DOHH2 (cell line): Measurements from ENCODE around the gene LILRB4.
"Not testable (repeated sequence)": the region's sequence is repeated elsewhere in the genome, so short reads cannot be mapped to it uniquely, and the experiment has no call there.

Experiments used
- H3F3A ChIP-seq: fragments of 200-600 bp; sonication (generic), shearing (Covaris generic); 2 replicates; pipeline ENCODE4 v1.6.0; 2016; ENCODE audit warnings: antibody characterized with exemption, mild to moderate bottlenecking; ENCODE audit not compliant: control insufficient read depth, insufficient read depth
- H3K27ac ChIP-seq: fragments of 200-600 bp; sonication (generic); 2 replicates; pipeline ENCODE4 v1.5.1; 2014; ENCODE audit warnings: low read depth, mild to moderate bottlenecking, low read length, moderate library complexity
- H3K27me3 ChIP-seq: fragments of 200-600 bp; sonication (generic); 2 replicates; pipeline ENCODE4 v1.6.1; 2014; ENCODE audit warnings: mild to moderate bottlenecking, low read length, mixed read lengths; ENCODE audit not compliant: control insufficient read depth
- H3K36me3 ChIP-seq: fragments of 200-600 bp; sonication (generic); 2 replicates; pipeline ENCODE4 v1.6.1; 2014; ENCODE audit warnings: mild to moderate bottlenecking, low read length, moderate library complexity, mixed read lengths; ENCODE audit not compliant: control insufficient read depth
- H3K4me1 ChIP-seq: fragments of 200-600 bp; sonication (generic); 2 replicates; pipeline ENCODE4 v1.6.1; 2014; ENCODE audit warnings: mild to moderate bottlenecking, low read length, mixed read lengths; ENCODE audit not compliant: control insufficient read depth
- H3K4me2 ChIP-seq: fragments of 200-600 bp; sonication (generic); 2 replicates; pipeline ENCODE4 v1.6.0; 2014; ENCODE audit warnings: mild to moderate bottlenecking, low read length, moderate library complexity
- H3K4me3 ChIP-seq: fragments of 200-600 bp; sonication (generic); 2 replicates; pipeline ENCODE4 v1.5.1; 2014; ENCODE audit warnings: mild to moderate bottlenecking, low read length, mixed read lengths
- H3K79me2 ChIP-seq: fragments of 200-600 bp; sonication (generic); 2 replicates; pipeline ENCODE4 v1.6.1; 2014; ENCODE audit warnings: mild to moderate bottlenecking, low read length, mixed read lengths; ENCODE audit not compliant: control insufficient read depth
- H3K9me2 ChIP-seq: fragments of 200-600 bp; sonication (generic); replicated peaks from 2 replicates; pipeline ENCODE4 v1.6.1; 2014; ENCODE audit warnings: mild to moderate bottlenecking, low read length, mixed read lengths; ENCODE audit not compliant: control insufficient read depth
- H3K9me3 ChIP-seq: fragments of 200-600 bp; sonication (generic); 2 replicates; pipeline ENCODE4 v1.6.1; 2014; ENCODE audit warnings: antibody characterized with exemption, low read length, mixed read lengths; ENCODE audit not compliant: control insufficient read depth, insufficient read depth
- H4K20me1 ChIP-seq: fragments of 200-600 bp; sonication (generic); 2 replicates; pipeline ENCODE4 v1.6.0; 2014; ENCODE audit warnings: low read depth, mild to moderate bottlenecking, antibody characterized with exemption, low read length, moderate library complexity; ENCODE audit not compliant: control insufficient read depth, insufficient read depth
- EZH2phosphoT487 ChIP-seq: fragments of 200-600 bp; sonication (generic); IDR thresholded peaks from 2 replicates; pipeline ENCODE4 v1.6.1; 2017; ENCODE audit warnings: borderline replicate concordance, mild to moderate bottlenecking, antibody characterized with exemption, low read length, moderate library complexity, mixed read lengths
- TF ChIP-seq, protein P1 (sequence below): fragments of 200-600 bp; sonication (generic); IDR thresholded peaks from one replicate; pipeline ENCODE4 v1.5.1; 2014; ENCODE audit warnings: antibody characterized with exemption, mild to moderate bottlenecking, low read depth, low read length; ENCODE audit not compliant: poor library complexity, severe bottlenecking

Gene LILRB4

DNA sequence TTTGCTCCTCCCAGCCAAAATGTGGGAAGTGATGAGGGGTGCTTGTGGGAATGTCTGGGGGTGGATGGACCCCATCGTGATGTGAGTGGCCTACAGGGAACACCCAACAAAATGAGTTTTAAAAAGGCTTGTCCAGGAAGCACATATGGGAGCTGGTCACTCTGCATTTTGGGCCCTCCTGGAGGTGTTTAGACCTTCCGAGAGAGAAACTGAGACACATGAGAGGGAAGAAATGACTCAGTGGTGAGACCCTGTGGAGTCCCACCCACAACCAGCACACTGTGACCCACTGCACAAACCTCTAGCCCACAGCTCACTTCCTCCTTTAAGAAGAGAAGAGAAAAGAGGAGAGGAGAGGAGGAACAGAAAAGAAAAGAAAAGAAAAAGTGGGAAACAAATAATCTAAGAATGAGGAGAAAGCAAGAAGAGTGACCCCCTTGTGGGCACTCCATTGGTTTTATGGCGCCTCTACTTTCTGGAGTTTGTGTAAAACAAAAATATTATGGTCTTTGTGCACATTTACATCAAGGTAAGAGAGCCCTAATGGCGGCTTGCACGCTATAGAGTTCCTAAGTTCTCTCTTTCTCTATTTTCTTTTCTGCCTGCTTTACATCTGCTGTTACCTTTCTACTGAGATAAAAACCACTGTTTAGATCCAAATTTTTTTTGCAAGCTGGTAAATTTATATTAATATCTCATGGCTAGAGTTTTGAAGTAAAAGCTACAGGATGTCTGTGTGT, 45.8 kb upstream of the LILRB4 start:
- peaks cover 22% of the 10 kb centered on the region for H3K36me3 ChIP-seq
- peak overlapping the region; percentile 96 for H3K27ac ChIP-seq
- no peaks in the 10 kb centered on the region for H3K9me2 ChIP-seq
- TF ChIP-seq, protein P1, sequence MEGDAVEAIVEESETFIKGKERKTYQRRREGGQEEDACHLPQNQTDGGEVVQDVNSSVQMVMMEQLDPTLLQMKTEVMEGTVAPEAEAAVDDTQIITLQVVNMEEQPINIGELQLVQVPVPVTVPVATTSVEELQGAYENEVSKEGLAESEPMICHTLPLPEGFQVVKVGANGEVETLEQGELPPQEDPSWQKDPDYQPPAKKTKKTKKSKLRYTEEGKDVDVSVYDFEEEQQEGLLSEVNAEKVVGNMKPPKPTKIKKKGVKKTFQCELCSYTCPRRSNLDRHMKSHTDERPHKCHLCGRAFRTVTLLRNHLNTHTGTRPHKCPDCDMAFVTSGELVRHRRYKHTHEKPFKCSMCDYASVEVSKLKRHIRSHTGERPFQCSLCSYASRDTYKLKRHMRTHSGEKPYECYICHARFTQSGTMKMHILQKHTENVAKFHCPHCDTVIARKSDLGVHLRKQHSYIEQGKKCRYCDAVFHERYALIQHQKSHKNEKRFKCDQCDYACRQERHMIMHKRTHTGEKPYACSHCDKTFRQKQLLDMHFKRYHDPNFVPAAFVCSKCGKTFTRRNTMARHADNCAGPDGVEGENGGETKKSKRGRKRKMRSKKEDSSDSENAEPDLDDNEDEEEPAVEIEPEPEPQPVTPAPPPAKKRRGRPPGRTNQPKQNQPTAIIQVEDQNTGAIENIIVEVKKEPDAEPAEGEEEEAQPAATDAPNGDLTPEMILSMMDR: no peak
- TF ChIP-seq EZH2phosphoT487: no peak
- H3K4me2 ChIP-seq: peak overlapping the region; percentile 88
- H3K4me1 ChIP-seq: peaks cover 61% of the 10 kb centered on the region
- peaks cover 38% of the 10 kb centered on the region for H3F3A ChIP-seq
- no peaks in the 10 kb centered on the region for H4K20me1 ChIP-seq
- peaks cover 12% of the 10 kb centered on the region; the same call in 1 of the 2 replicates for H3K9me3 ChIP-seq
- peaks cover 54% of the 10 kb centered on the region for H3K79me2 ChIP-seq
- H3K27me3 ChIP-seq: no peaks in the 10 kb centered on the region
- peak overlapping the region; percentile 81 for H3K4me3 ChIP-seq

DNA sequence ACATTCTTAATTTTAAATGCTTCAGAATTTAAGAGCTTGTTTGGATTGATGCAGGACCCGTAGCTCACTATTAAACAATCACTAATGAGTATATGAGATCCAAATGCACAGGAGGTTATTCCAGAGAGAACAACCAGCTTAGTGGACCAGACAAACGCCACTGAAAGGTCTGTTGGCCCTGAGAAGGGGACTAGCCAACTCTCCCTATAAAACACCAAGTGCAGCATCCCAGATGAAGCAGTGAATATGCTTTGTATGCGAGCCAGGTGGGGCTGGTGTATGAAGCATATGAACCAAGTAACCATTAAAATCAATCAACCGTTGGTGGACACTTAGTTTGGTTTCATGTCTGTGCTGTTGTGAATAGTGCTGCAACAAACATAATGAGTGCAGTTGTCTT, 42.3 kb upstream of the LILRB4 start:
- Histone ChIP-seq H3K9me2 (no peaks in the 10 kb centered on the region), H3K4me3 (peak overlapping the region; percentile 81), H3K36me3 (peaks cover 20% of the 10 kb centered on the region), H4K20me1 (no peaks in the 10 kb centered on the region), H3K27ac (peak overlapping the region; percentile 96), H3K79me2 (peaks cover 85% of the 10 kb centered on the region), H3K27me3 (no peaks in the 10 kb centered on the region), H3K4me2 (peak overlapping the region; percentile 79), H3F3A (peaks cover 35% of the 10 kb centered on the region), H3K9me3 (peaks cover 3% of the 10 kb centered on the region; the same call in 1 of the 2 replicates), H3K4me1 (peaks cover 63% of the 10 kb centered on the region)
- no peak for TF ChIP-seq EZH2phosphoT487
- TF ChIP-seq, protein P1: no peak

DNA sequence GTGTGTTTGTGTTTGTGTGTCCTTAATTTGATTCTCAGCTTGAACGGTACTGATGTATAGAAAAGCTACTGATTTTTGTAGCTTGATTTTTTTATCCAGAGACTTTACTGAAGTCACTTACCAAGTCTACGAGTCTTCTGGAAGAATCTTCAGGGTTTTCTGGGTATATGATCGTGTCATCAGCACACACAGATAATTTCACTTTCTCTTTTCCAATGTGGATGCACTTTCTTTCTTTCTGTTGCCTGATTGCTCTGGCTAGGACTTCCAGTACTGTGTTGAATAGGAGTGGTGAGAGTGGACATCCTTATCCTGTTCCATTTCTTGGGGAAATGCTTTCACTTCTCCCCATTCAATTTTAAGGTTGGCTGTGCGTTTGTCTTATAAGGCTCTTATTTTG, 40.4 kb upstream of the LILRB4 start:
- Histone ChIP-seq H3K9me3 (no peaks in the 10 kb centered on the region), H3K4me3 (peak overlapping the region; percentile 81), H3K79me2 (peaks cover 96% of the 10 kb centered on the region), H4K20me1 (no peaks in the 10 kb centered on the region), H3K9me2 (no peaks in the 10 kb centered on the region), H3K36me3 (peaks cover 38% of the 10 kb centered on the region), H3K4me1 (peaks cover 69% of the 10 kb centered on the region), H3K27ac (peak overlapping the region; percentile 96), H3K4me2 (peak overlapping the region; percentile 97), H3K27me3 (no peaks in the 10 kb centered on the region), H3F3A (peaks cover 18% of the 10 kb centered on the region)
- no peak for TF ChIP-seq EZH2phosphoT487
- TF ChIP-seq, protein P1: no peak

DNA sequence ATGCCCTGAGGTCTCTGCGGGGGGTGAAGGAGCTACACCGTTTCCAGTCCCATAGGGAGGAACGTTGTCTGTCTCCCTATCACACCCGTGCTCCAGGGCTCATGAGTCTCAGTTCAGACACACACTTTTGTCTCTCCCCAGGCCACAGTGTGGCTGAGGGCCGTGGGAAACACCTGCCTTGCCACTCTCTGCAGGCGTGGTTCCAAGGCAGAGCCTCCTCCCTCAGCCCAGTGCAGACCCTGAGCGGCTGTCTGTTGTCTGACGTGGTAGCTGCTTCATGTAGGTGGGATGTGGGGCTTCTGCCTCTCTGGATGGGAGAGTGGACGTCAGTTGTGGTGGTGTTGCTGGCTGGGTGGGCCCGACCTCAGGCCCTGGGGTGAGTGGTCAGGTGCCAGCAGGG, 38.6 kb upstream of the LILRB4 start:
- H4K20me1 ChIP-seq, H3K27me3 ChIP-seq, H3K9me2 ChIP-seq, H3K9me3 ChIP-seq: not testable (repeated sequence)
- H3K27ac ChIP-seq: peak overlapping the region; percentile 96
- H3K4me3 ChIP-seq: peak overlapping the region; percentile 81
- peaks cover 96% of the 10 kb centered on the region for H3K79me2 ChIP-seq
- peaks cover 50% of the 10 kb centered on the region for H3K36me3 ChIP-seq
- peaks cover 87% of the 10 kb centered on the region for H3K4me1 ChIP-seq
- peak overlapping the region; percentile 97 for H3K4me2 ChIP-seq
- peaks cover 12% of the 10 kb centered on the region for H3F3A ChIP-seq

DNA sequence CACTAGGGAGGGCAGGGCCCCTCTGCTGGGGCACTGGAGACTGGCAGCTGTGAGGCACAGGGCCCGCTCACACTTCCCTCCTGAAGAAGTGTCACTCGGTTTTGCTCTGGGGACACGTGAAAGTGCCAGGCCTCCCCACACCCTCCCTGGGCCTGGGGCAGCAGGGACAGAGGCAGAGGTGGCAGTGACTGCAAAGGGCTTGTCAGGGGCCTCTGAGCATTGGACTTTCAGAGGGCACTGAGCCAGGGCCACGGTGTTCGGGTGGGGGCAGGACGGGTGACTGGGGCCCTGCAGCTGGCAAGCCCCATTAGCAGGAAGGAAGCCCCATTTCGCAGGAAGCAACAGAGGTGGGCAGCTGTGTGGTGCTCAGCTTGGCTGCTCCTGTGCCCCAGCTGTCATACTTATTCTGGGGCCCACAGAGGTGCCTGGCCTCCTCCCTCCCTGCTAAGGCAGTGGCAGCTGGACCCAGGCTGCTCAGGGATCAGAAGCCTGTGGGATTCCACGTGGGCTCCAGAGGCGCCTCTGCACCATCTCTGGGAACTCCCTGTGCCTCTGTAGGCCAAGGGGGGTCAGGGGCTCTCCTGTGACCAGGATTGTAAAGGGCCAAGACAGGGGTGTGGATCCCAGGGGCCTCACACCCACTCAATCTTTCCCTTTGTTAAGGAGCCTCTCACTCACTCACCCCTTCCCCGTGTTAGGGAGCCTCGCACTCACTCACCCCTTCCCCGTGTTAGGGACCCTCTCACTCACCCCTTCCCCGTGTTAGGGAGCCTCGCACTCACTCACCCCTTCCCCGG, 37.7 kb upstream of the LILRB4 start:
- Histone ChIP-seq H3F3A (peaks cover 12% of the 10 kb centered on the region), H3K36me3 (peaks cover 58% of the 10 kb centered on the region), H3K27ac (peak overlapping the region; percentile 96), H3K4me2 (peak overlapping the region; percentile 97), H3K79me2 (peaks cover 96% of the 10 kb centered on the region), H3K4me1 (peaks cover 96% of the 10 kb centered on the region), H3K4me3 (peak overlapping the region; percentile 81)
- H3K27me3 ChIP-seq, H3K9me2 ChIP-seq, H4K20me1 ChIP-seq, H3K9me3 ChIP-seq: not testable (repeated sequence)
